ENCODE measurements around the gene ARHGEF37. TPM values are rescaled to one million over a fixed set of nuclear protein-coding genes. Genes with fewer than 3 reads are reported as not detected.
"Not testable (repeated sequence)": the region's sequence is repeated elsewhere in the genome, so short reads cannot be mapped to it uniquely, and the experiment has no call there.

Gene ARHGEF37
- total RNA-seq, 2 donors from 2014 or later = 14.1 to 17.3 TPM

GRCh38 chr5:149636191-149636860 is 55.0 kb downstream of the ARHGEF37 start:
- intact Hi-C loops (cut with DNase I) = loop anchor here (2.0 to 10.0 kb wide), 4 partner anchors 191 to 354 kb away; partner anchors contain the start of gene SLC26A2 (in 1 of the 2)
- no peak for DNase-seq
- no peak for ATAC-seq

- intact Hi-C loops (cut with DNase I) = loop anchor here (1.0 to 10.0 kb wide), 5 partner anchors 190 to 354 kb away; partner anchors contain the start of gene SLC26A2 (in 1 of the 2)
- ATAC-seq (peak; percentile 43 to 49), DNase-seq (peak; percentile 41)
Observed at GRCh38 chr5:149636861-149637246, 55.6 kb downstream of the ARHGEF37 start.

- intact Hi-C loops (cut with DNase I) = loop anchor here (5.0 to 10.0 kb wide), 3 partner anchors 189 to 327 kb away; partner anchors contain the start of gene SLC26A2 (in 1 of the 2)
- no peak for ATAC-seq
- DNase-seq = no peak
Observed at GRCh38 chr5:149638136-149638535, 56.8 kb downstream of the ARHGEF37 start.

- DNase-seq (no peak), ATAC-seq (no peak)
- intact Hi-C loops (cut with DNase I) = loop anchor here (5.0 to 10.0 kb wide), 3 partner anchors 189 to 326 kb away; partner anchors contain the start of gene SLC26A2 (in 1 of the 2)
Observed at GRCh38 chr5:149638546-149639241, 57.4 kb downstream of the ARHGEF37 start.

GRCh38 chr5:149639737-149640136 is 58.4 kb downstream of the ARHGEF37 start:
- DNase-seq = no peak
- intact Hi-C loops (cut with DNase I) = loop anchor here (5.0 to 10.0 kb wide), 3 partner anchors 188 to 325 kb away; partner anchors contain the start of gene SLC26A2 (in 1 of the 2)
- ATAC-seq = peak; percentile 63 to 66

GRCh38 chr5:149640350-149640999 is 59.2 kb downstream of the ARHGEF37 start:
- ATAC-seq (peak; percentile 4 to 17), DNase-seq (no peak)
- intact Hi-C loops (cut with DNase I) = no loop called here

GRCh38 chr5:149641000-149641576 is 59.8 kb downstream of the ARHGEF37 start:
- no peak for DNase-seq
- ATAC-seq = peak; percentile 14 to 56
- intact Hi-C loops (cut with DNase I) = no loop called here

- intact Hi-C loops (cut with DNase I) = no loop called here
- DNase-seq (no peak), ATAC-seq (no peak)
Observed at GRCh38 chr5:149641600-149641999, 60.3 kb downstream of the ARHGEF37 start.

- intact Hi-C loops (cut with DNase I) = no loop called here
- DNase-seq (no peak), ATAC-seq (no peak)
Observed at GRCh38 chr5:149643781-149644180, 62.5 kb downstream of the ARHGEF37 start.

GRCh38 chr5:149644629-149645028 is 63.3 kb downstream of the ARHGEF37 start:
- intact Hi-C loops (cut with DNase I) = no loop called here
- ATAC-seq = no peak
- DNase-seq = no peak

GRCh38 chr5:149645236-149645635 is 63.9 kb downstream of the ARHGEF37 start:
- ATAC-seq (no peak), DNase-seq (no peak)
- intact Hi-C loops (cut with DNase I) = no loop called here

- no peak for ATAC-seq
- DNase-seq = no peak
- intact Hi-C loops (cut with DNase I) = no loop called here
Observed at GRCh38 chr5:149645725-149646124, 64.4 kb downstream of the ARHGEF37 start.

- ATAC-seq (peak; percentile 54 to 69), DNase-seq (no peak)
- intact Hi-C loops (cut with DNase I) = no loop called here
Observed at GRCh38 chr5:149646564-149646963, 65.3 kb downstream of the ARHGEF37 start.

GRCh38 chr5:149647334-149647733 is 66.0 kb downstream of the ARHGEF37 start:
- intact Hi-C loops (cut with DNase I) = no loop called here
- ATAC-seq = no peak

GRCh38 chr5:149648464-149649393 is 67.4 kb downstream of the ARHGEF37 start:
- ATAC-seq; DNase-seq; intact Hi-C loops (cut with DNase I): not testable (repeated sequence)

More at GRCh38 chr5:149647334-149647733, 66.0 kb downstream of the ARHGEF37 start:
- no peak for DNase-seq

- intact Hi-C loops (cut with DNase I) = loop anchor here in 1 of 2 donors (10.0 kb wide), 1 partner anchor 75 kb away; no protein-coding TSS in a partner anchor
- DNase-seq, ATAC-seq: not testable (repeated sequence)
Observed at GRCh38 chr5:149649730-149650129, 68.4 kb downstream of the ARHGEF37 start.

GRCh38 chr5:149651686-149652085 is 70.4 kb downstream of the ARHGEF37 start:
- ATAC-seq = no peak

GRCh38 chr5:149652697-149653096 is 71.4 kb downstream of the ARHGEF37 start:
- ATAC-seq (no peak), DNase-seq (no peak)
- intact Hi-C loops (cut with DNase I) = loop anchor here in 1 of 2 donors (10.0 kb wide), 1 partner anchor 72 kb away; no protein-coding TSS in a partner anchor

More at GRCh38 chr5:149651686-149652085, 70.4 kb downstream of the ARHGEF37 start:
- intact Hi-C loops (cut with DNase I) = loop anchor here in 1 of 2 donors (10.0 kb wide), 1 partner anchor 73 kb away; no protein-coding TSS in a partner anchor
- DNase-seq = no peak

All from left cardiac atrium (tissue), 4 donors.